ENCODE results near the gene TMEM108. TPM values are rescaled to one million over a fixed set of nuclear protein-coding genes. Genes with fewer than 3 reads are reported as not detected.

TMEM108 gene
- total RNA-seq, 2 donors from 2014 or later = not detected

DNA sequence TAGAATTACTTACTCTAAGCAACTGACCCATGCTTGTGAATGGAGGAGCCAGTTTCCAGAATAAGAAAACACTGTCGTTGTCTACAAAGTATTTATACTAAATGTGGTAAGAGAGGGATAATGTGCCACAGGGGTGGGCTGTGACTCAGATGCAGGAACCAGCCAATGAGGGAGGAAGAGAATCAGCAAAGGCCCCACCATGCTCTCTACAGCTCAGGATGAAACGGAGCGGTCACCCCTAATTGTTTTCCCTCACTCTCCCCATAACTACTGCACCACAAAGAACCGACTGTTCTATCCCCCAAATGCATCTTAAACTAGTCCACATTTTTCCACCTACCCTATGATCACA lies 406.2 kb downstream of the TMEM108 start:
- H3K9me3 Mint-ChIP-seq = peaks cover 5 to 10% of the 10 kb centered on the region in 2 donors
- DNase-seq (ENCODE audit: low spot score in 2 of 2) = no peak
- peaks cover 5 to 7% of the 10 kb centered on the region in 2 donors for H3K36me3 Mint-ChIP-seq
- H3K27ac Mint-ChIP-seq = peak overlapping the region in 1 of 2 donors; percentile 31
- ATAC-seq = no peak

DNA sequence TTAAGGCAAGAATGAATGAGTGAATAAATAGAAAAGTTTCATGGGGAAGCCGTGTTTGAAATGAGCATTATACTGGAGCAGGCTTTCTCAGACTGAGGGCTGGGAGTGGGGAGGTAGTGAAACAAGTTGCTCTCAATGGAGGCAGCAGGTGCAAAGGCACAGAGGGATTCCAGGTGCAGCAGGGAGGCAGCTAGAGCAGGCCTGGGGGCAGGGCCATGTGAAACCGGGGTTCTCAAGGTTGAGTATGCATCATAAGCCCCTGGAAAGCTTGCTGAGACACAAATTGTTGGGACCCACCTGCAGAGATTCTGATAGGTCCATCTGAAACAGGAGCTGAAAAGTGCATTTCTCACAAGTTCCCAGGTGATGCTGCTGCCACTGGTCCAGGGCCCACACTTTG lies 406.9 kb downstream of the TMEM108 start:
- ATAC-seq (no peak), DNase-seq (ENCODE audit: low spot score in 2 of 2) (no peak)
- peak overlapping the region in 1 of 2 donors; percentile 31 for H3K27ac Mint-ChIP-seq
- H3K36me3 Mint-ChIP-seq = no peaks in the 10 kb centered on the region
- H3K9me3 Mint-ChIP-seq = peaks cover 0 to 5% of the 10 kb centered on the region in 2 donors

Data from activated naive CD4-positive, alpha-beta T cell treated with anti-CD3 and anti-CD28 coated beads, Interleukin-2, amount 50 U/mL, for 72 hours (primary cell).